ENCODE results near the gene OR56A4. TPM values are rescaled to one million over a fixed set of nuclear protein-coding genes. Genes with fewer than 3 reads are reported as not detected.

OR56A4 gene
- total RNA-seq, 1 experiment from 2014 or later = not detected

- no peak for DNase-seq (ENCODE audit: low read depth, low spot score)
- H3K4me3 ChIP-seq (ENCODE audit: low read depth in 2 of 2, low read length in 2 of 2) = no peak overlapping the region
- POLR2A ChIA-PET = no interaction called here
- H3K36me3 ChIP-seq (ENCODE audit: control insufficient read depth, insufficient read depth, low read length) = no peaks in the 10 kb centered on the region
- intact Hi-C loops (cut with micrococcal nuclease; ENCODE audit: unreplicated experiment) = no loop called here
- no peaks in the 10 kb centered on the region for H3K4me1 ChIP-seq (ENCODE audit: control insufficient read depth, insufficient read depth, low read length)
- BruUV-seq (replicated peaks) = no TSS peak
- no peak overlapping the region for H3K27ac ChIP-seq (ENCODE audit: low read length)
- H3K9me3 ChIP-seq (ENCODE audit: control insufficient read depth, insufficient read depth, low read depth, low read length) = no peaks in the 10 kb centered on the region
- in situ Hi-C loops (cut with HindIII; ENCODE audit: low pct_unique_long_range_greater_than_20kb, low sequenced_read_pairs) = no loop called here
- CTCF ChIA-PET = no interaction called here
- TF ChIP-seq TCF7L2 (IDR thresholded peaks at IDR 0.05; ENCODE audit: low read depth, low read length) = no peak
- no peak for TF ChIP-seq POLR2AphosphoS5 (IDR thresholded peaks at IDR 0.05; ENCODE audit: low read depth, low read length)
- no peak for TF ChIP-seq CTCF (IDR thresholded peaks at IDR 0.05)
- TF ChIP-seq SIN3A (IDR thresholded peaks at IDR 0.05; ENCODE audit: borderline replicate concordance, insufficient read depth, low read depth, low read length) = no peak
- no peak for TF ChIP-seq REST (IDR thresholded peaks at IDR 0.05; ENCODE audit: insufficient read depth in 1 of 2, low read depth in 2 of 2, low read length in 1 of 2)
- peaks cover 17% of the 10 kb centered on the region for H3K27me3 ChIP-seq (ENCODE audit: control insufficient read depth, insufficient read depth, low read length)
- no peak for ATAC-seq
These were observed 351 bp downstream of the OR56A4 start for GRCh38 chr11:6006395-6006794.

- Histone ChIP-seq H3K9me3 (ENCODE audit: control insufficient read depth, insufficient read depth, low read depth, low read length) (no peaks in the 10 kb centered on the region), H3K27ac (ENCODE audit: low read length) (no peak overlapping the region), H3K4me3 (ENCODE audit: low read depth in 2 of 2, low read length in 2 of 2) (no peak overlapping the region), H3K36me3 (ENCODE audit: control insufficient read depth, insufficient read depth, low read length) (no peaks in the 10 kb centered on the region), H3K27me3 (ENCODE audit: control insufficient read depth, insufficient read depth, low read length) (peaks cover 15% of the 10 kb centered on the region), H3K4me1 (ENCODE audit: control insufficient read depth, insufficient read depth, low read length) (no peaks in the 10 kb centered on the region)
- no TSS peak for BruUV-seq (replicated peaks)
- CTCF ChIA-PET = no interaction called here
- TF ChIP-seq POLR2AphosphoS5 (IDR thresholded peaks at IDR 0.05; ENCODE audit: low read depth, low read length) (no peak), CTCF (IDR thresholded peaks at IDR 0.05) (no peak), TCF7L2 (IDR thresholded peaks at IDR 0.05; ENCODE audit: low read depth, low read length) (no peak), REST (IDR thresholded peaks at IDR 0.05; ENCODE audit: insufficient read depth in 1 of 2, low read depth in 2 of 2, low read length in 1 of 2) (no peak), SIN3A (IDR thresholded peaks at IDR 0.05; ENCODE audit: borderline replicate concordance, insufficient read depth, low read depth, low read length) (no peak)
- POLR2A ChIA-PET = no interaction called here
- no peak for ATAC-seq
- in situ Hi-C loops (cut with HindIII; ENCODE audit: low pct_unique_long_range_greater_than_20kb, low sequenced_read_pairs) (no loop called here), intact Hi-C loops (cut with micrococcal nuclease; ENCODE audit: unreplicated experiment) (no loop called here)
- DNase-seq (ENCODE audit: low read depth, low spot score) = no peak
These were observed 4.5 kb downstream of the OR56A4 start for GRCh38 chr11:6002202-6002699.

Measured in Panc1 (cell line).